GM12892 (cell line): Measurements from ENCODE around the gene LRCH1.

Experiments
- DNase-seq: peaks from one replicate; pipeline ENCODE4 v3.0.0; 2011; ENCODE audit not compliant: insufficient read length
- FAIRE-seq: peaks from 2 replicates; lab custom pipeline; 2011; peaks lifted over from hg19 to GRCh38; lab: Jason Lieb, UNC
- POLR2A ChIP-seq: IDR thresholded peaks from 2 replicates; pipeline ENCODE4 v1.6.1; 2011; ENCODE audit warnings: low read depth, low read length, control low read depth
- POLR2AphosphoS5 ChIP-seq: IDR thresholded peaks from 2 replicates; pipeline ENCODE4 v1.6.1; 2011; ENCODE audit warnings: low read depth, low read length, control low read depth
- TAF1 ChIP-seq: IDR thresholded peaks from 2 replicates; pipeline ENCODE4 v1.6.1; 2011; ENCODE audit warnings: low read depth, mild to moderate bottlenecking, control low read depth, low read length, borderline replicate concordance

The LRCH1 gene

GRCh38 chr13:46771693-46772092 is 218.7 kb downstream of the LRCH1 start:
- DNase-seq (no peak), FAIRE-seq (no peak)
- TF ChIP-seq TAF1 (no peak), POLR2A (no peak), POLR2AphosphoS5 (no peak)

GRCh38 chr13:46773541-46773940 is 220.6 kb downstream of the LRCH1 start:
- no peak for TF ChIP-seq POLR2AphosphoS5
- TF ChIP-seq POLR2A, result no peak
- TF ChIP-seq TAF1, result no peak
- DNase-seq (no peak), FAIRE-seq (no peak)

- no peak for TF ChIP-seq POLR2AphosphoS5
- TF ChIP-seq POLR2A, result no peak
- no peak for TF ChIP-seq TAF1
- DNase-seq (no peak), FAIRE-seq (no peak)
These were observed 222.6 kb downstream of the LRCH1 start for GRCh38 chr13:46775385-46776107.

- no peak for FAIRE-seq
- no peak for TF ChIP-seq TAF1
- no peak for TF ChIP-seq POLR2A
- DNase-seq, result no peak
These were observed 225.1 kb downstream of the LRCH1 start for GRCh38 chr13:46778095-46778494.

GRCh38 chr13:46778890-46779289 is 225.9 kb downstream of the LRCH1 start:
- TF ChIP-seq TAF1 (no peak), POLR2AphosphoS5 (no peak), POLR2A (no peak)
- no peak for FAIRE-seq
- no peak for DNase-seq

- DNase-seq (no peak), FAIRE-seq (no peak)
- no peak for TF ChIP-seq POLR2AphosphoS5
- TF ChIP-seq POLR2A, result no peak
- TF ChIP-seq TAF1, result no peak
These were observed 229.1 kb downstream of the LRCH1 start for GRCh38 chr13:46782066-46782465.

- TF ChIP-seq TAF1 (no peak), POLR2A (no peak), POLR2AphosphoS5 (no peak)
- DNase-seq (no peak), FAIRE-seq (peak; percentile 67)
These were observed 229.7 kb downstream of the LRCH1 start for GRCh38 chr13:46782691-46783090.

GRCh38 chr13:46783504-46783903 is 230.5 kb downstream of the LRCH1 start:
- DNase-seq, result no peak
- no peak for TF ChIP-seq TAF1
- no peak for TF ChIP-seq POLR2A
- TF ChIP-seq POLR2AphosphoS5, result no peak
- FAIRE-seq, result no peak

- FAIRE-seq (no peak), DNase-seq (no peak)
- TF ChIP-seq POLR2A (no peak), TAF1 (no peak), POLR2AphosphoS5 (no peak)
These were observed 242.4 kb downstream of the LRCH1 start for GRCh38 chr13:46795321-46795720.

GRCh38 chr13:46796129-46796514 is 243.2 kb downstream of the LRCH1 start:
- no peak for TF ChIP-seq TAF1
- TF ChIP-seq POLR2A, result no peak
- no peak for TF ChIP-seq POLR2AphosphoS5
- FAIRE-seq (no peak), DNase-seq (no peak)

GRCh38 chr13:46796515-46797474 is 243.8 kb downstream of the LRCH1 start, which contains the start of gene ESD:
ESD (minus strand) TSS chr13:46797161; CDS start chr13:46791413, 5,748 bp downstream.
- FAIRE-seq (peak; percentile 95), DNase-seq (peak; percentile 75)
- TF ChIP-seq POLR2A, result peak; percentile 83
- peak; percentile 57 for TF ChIP-seq TAF1
- peak; percentile 71 for TF ChIP-seq POLR2AphosphoS5

GRCh38 chr13:46797501-46798237 is 244.7 kb downstream of the LRCH1 start:
- TF ChIP-seq POLR2A (no peak), POLR2AphosphoS5 (no peak), TAF1 (no peak)
- FAIRE-seq (peak; percentile 77), DNase-seq (no peak)
